K562 (cell line): ENCODE measurements around the gene IFI27L2.

Experiments
- BMI1 ChIP-seq: fragments of 150-350 bp; IDR thresholded peaks from 2 replicates; pipeline ENCODE4 v1.6.1; 2014; ENCODE audit warnings: low read length
- KDM1A ChIP-seq, 2 experiments: fragments of 450-650 bp; IDR thresholded peaks; 2 replicates each; pipeline ENCODE4 v1.6.1; 2016; ENCODE audit warnings: mild to moderate bottlenecking in 2 of 2
- POU5F1 ChIP-seq: fragments of 150-350 bp; IDR thresholded peaks from 2 replicates; pipeline ENCODE4 v1.6.1; 2014; ENCODE audit warnings: borderline replicate concordance, low read length, low read depth, mild to moderate bottlenecking; ENCODE audit not compliant: partially characterized antibody
- SNIP1 ChIP-seq: fragments of 450-650 bp; IDR thresholded peaks from 2 replicates; pipeline ENCODE4 v1.7.1; 2017; ENCODE audit warnings: low read depth, mild to moderate bottlenecking
- ZNF57 ChIP-seq: fragments of 450-650 bp; formaldehyde crosslinking; IDR thresholded peaks from 2 replicates; pipeline ENCODE4 v1.4.0; 2020; ENCODE audit warnings: mild to moderate bottlenecking, moderate library complexity
- ZNF696 ChIP-seq: fragments of 250-450 bp; sonication (Bioruptor Pico); conservative IDR thresholded peaks from 2 replicates; pipeline ENCODE4 v1.4.0; 2020; ENCODE audit warnings: mild to moderate bottlenecking, moderate library complexity
- TF ChIP-seq, protein P1 (sequence below): fragments of 250-450 bp; sonication (Bioruptor Pico); IDR thresholded peaks from 2 replicates; pipeline ENCODE4 v1.4.0; 2020; ENCODE audit warnings: mild to moderate bottlenecking, moderate library complexity

DNA sequence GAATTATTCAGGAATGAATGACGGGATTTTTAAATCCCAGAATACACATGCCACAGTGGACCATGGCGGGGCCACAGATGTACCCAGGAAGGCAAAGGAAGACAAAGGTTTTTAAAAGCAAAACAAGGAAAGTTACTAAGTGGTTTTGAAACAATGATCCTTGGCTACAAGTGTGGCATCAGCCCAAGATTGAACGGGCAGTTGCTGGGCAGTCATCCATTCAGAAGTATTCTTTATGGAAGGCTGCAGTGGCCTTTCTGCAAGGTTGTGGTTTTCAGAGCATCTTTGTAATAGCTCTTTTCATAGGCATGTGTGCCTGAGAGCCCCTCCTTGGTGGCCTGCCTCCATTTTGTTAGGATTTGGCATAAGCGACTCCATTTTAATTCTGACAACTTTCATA is 32.3 kb downstream of the IFI27L2 start:
- TF ChIP-seq BMI1, result no peak
- TF ChIP-seq ZNF57 (CRISPR knock-in tag), result no peak
- TF ChIP-seq KDM1A (IDR thresholded peaks at IDR 0.05), result no peak
- no peak for TF ChIP-seq SNIP1
- TF ChIP-seq, protein P1, sequence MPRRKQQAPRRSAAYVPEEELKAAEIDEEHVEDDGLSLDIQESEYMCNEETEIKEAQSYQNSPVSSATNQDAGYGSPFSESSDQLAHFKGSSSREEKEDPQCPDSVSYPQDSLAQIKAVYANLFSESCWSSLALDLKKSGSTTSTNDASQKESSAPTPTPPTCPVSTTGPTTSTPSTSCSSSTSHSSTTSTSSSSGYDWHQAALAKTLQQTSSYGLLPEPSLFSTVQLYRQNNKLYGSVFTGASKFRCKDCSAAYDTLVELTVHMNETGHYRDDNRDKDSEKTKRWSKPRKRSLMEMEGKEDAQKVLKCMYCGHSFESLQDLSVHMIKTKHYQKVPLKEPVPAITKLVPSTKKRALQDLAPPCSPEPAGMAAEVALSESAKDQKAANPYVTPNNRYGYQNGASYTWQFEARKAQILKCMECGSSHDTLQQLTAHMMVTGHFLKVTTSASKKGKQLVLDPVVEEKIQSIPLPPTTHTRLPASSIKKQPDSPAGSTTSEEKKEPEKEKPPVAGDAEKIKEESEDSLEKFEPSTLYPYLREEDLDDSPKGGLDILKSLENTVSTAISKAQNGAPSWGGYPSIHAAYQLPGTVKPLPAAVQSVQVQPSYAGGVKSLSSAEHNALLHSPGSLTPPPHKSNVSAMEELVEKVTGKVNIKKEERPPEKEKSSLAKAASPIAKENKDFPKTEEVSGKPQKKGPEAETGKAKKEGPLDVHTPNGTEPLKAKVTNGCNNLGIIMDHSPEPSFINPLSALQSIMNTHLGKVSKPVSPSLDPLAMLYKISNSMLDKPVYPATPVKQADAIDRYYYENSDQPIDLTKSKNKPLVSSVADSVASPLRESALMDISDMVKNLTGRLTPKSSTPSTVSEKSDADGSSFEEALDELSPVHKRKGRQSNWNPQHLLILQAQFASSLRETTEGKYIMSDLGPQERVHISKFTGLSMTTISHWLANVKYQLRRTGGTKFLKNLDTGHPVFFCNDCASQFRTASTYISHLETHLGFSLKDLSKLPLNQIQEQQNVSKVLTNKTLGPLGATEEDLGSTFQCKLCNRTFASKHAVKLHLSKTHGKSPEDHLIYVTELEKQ, result no peak
- TF ChIP-seq ZNF696, result no peak
- no peak for TF ChIP-seq POU5F1
